Stimulated activated naive CD8-positive, alpha-beta T cell treated with anti-CD3 and anti-CD28 coated beads, Interleukin-15, amount 100 ng/mL, for 72 hours (primary cell): ENCODE results near the gene VARS1.
"Not testable (repeated sequence)": the region's sequence is repeated elsewhere in the genome, so short reads cannot be mapped to it uniquely, and the experiment has no call there.

Source experiments
- ATAC-seq: fragments of 150-1000 bp; cut with Tn5 transposase; 2 replicates; pipeline ENCODE4 v1.10.0; 2021; ENCODE audit warnings: mild to moderate bottlenecking, moderate library complexity
- DNase-seq, 2 donors: peaks; one replicate each; pipeline ENCODE4 v3.0.0; 2021 to 2022
- H3K27ac Mint-ChIP-seq, 2 donors: one replicate each; pipeline ENCODE4 v1.8.0; 2022; ENCODE audit warnings: mild to moderate bottlenecking in 2 of 2, mixed read lengths in 2 of 2, moderate library complexity in 2 of 2
- H3K27me3 Mint-ChIP-seq: one replicate; pipeline ENCODE4 v1.8.0; 2022; ENCODE audit warnings: mixed read lengths
- H3K4me1 Mint-ChIP-seq: one replicate; pipeline ENCODE4 v1.8.0; 2022; ENCODE audit warnings: mild to moderate bottlenecking, mixed read lengths
- H3K4me3 Mint-ChIP-seq, 2 donors: one replicate each; pipeline ENCODE4 v1.8.0; 2022; ENCODE audit warnings: mild to moderate bottlenecking in 2 of 2, mixed read lengths in 2 of 2, moderate library complexity in 1 of 2
- H3K9me3 Mint-ChIP-seq, 2 donors: one replicate each; pipeline ENCODE4 v1.8.0; 2022; ENCODE audit warnings: mixed read lengths in 2 of 2

VARS1 gene

GRCh38 chr6:31827286-31828079 is 31.9 kb upstream of the VARS1 start, which contains the start of gene HSPA1B:
Gene HSPA1B, plus strand, starts transcription at chr6:31827738. Its CDS starts 213 bp downstream, at chr6:31827951.
- Mint-ChIP-seq H3K27ac (peak within 1 kb of the TSS; percentile 97), H3K27me3 (no peaks in the 10 kb centered on the region), H3K4me1 (peaks cover 50% of the 10 kb centered on the region), H3K4me3 (peak within 1 kb of the TSS; percentile 89 to 90), H3K9me3 (no peaks in the 10 kb centered on the region)
- DNase-seq (peak; percentile 95 to 98), ATAC-seq (peak; percentile 89)

GRCh38 chr6:31826793-31827285 is 31.3 kb upstream of the VARS1 start:
- Mint-ChIP-seq H3K4me3 (peak overlapping the region; percentile 89 to 90), H3K27me3 (no peaks in the 10 kb centered on the region), H3K4me1 (peaks cover 55% of the 10 kb centered on the region), H3K9me3 (no peaks in the 10 kb centered on the region), H3K27ac (peak overlapping the region; percentile 97)
- DNase-seq (no peak), ATAC-seq (peak; percentile 21)

- Mint-ChIP-seq H3K9me3 (no peaks in the 10 kb centered on the region), H3K27ac (peak overlapping the region in 1 of 2 donors; percentile 86), H3K4me1 (peaks cover 59% of the 10 kb centered on the region), H3K27me3 (no peaks in the 10 kb centered on the region), H3K4me3 (peak overlapping the region in 1 of 2 donors; percentile 89)
- DNase-seq: no peak
- ATAC-seq: no peak
Measured at GRCh38 chr6:31825553-31825952, 30.0 kb upstream of the VARS1 start.

DNA sequence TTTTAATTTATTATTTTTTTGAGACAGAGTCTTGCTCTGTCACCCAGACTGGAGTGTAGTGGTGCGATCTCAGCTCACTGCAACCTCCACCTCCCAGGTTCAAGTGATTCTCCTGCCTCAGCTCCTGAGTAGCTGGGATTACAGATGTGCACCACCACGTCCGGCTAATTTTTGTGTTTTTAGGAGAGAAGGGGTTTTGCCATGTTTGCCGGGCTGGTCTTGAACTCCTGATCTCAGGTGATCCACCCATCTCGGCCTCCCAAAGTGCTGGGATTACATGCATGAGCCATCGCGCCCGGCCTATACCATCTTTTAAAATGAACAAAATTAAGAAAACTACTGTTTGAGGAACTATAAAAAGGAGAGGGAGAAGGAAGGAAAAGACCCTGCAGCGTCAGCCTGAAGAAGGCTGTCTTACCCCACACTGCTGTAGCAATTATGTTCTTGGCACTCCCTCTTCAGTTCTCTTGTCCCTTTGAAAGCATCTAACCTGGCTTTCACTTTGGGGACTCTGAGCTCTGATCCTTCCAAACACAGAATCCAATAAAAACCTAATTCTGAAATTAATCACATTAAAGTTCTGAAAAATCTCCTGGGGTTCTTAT is 28.1 kb upstream of the VARS1 start:
- peaks cover 66% of the 10 kb centered on the region for H3K4me1 Mint-ChIP-seq
- ATAC-seq, H3K4me3 Mint-ChIP-seq, H3K9me3 Mint-ChIP-seq, H3K27me3 Mint-ChIP-seq, DNase-seq, H3K27ac Mint-ChIP-seq: not testable (repeated sequence)

DNA sequence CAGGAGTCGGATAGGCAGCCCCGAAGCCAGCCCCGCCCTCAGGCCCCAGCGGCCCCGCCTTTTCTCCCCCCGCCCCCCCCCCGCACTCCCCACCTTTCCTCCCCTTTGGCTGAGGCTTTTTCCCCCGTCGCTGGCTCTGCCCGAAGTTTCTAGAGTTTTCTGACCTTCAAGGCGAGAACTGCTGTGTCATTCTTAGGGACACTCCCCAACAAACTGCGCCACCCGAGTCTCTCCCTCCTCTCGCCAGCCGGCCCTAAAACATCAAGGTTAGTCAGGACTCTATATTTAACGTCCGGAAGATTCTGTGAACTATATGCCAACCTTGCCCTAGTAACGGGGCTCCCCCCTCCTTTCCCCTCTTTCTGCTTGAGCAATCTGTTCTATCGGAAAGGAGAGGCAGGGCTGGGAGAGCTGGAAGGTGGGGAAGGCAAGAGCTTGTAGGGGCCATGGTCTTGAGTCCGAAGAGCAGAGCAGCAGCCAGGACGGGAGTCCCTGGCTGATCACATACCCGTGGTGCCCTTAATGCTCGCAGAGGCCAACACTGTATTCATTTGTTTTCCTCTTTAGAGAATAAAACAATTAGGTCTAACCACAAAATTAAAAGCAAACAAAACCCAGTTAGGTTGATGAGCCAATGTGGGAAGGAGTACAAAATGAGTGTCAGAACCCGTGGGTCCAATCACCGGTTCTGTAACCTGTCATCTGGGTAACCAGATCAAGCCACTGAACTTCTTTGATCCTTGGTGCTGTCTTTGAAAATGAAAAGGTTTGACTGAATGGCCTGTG is 26.7 kb upstream of the VARS1 start:
- ATAC-seq (peak; percentile 51), DNase-seq (peak; percentile 50 to 69)
- Mint-ChIP-seq H3K27ac (peak overlapping the region; percentile 98 to 99), H3K4me3 (peak overlapping the region; percentile 93 to 96), H3K9me3 (no peaks in the 10 kb centered on the region), H3K27me3 (no peaks in the 10 kb centered on the region), H3K4me1 (peaks cover 78% of the 10 kb centered on the region)

DNA sequence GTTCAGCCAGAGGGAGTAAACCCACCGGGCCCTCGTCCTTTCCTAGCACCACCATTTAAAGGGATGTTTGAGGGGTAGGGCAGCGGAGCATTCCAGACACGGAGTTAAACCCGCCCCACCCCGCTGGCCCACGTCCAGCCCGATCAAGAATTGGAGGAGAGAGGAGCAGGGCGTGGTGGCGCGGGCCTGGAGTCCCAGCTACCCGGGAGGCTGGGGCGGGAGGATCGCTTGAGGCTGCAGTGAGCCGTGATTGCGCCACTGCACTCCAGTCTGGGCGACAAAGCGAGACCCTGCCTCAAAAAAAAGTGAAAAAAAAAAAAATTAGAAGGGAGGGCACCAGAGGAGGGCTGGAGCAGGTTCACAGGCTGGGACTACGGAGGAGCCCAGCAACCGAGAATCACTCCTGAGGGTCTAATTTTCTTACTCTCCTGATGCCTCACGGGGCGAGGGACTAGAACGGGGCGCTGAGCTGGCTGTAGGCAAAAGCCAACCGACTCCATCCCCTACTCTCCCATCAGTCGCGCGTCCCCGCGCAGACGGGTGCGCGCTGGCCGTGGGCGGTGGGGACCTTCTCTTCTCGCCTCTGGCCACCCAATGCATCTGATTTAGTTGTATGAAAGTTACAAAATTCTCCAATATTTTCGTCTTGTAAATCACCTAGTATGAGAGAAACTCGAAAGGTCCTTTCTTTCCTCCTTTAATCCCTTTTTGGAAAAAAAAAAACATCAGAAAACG is 25.9 kb upstream of the VARS1 start:
- peak; percentile 65 to 73 for DNase-seq
- Mint-ChIP-seq H3K4me3 (peak overlapping the region; percentile 93 to 96), H3K27me3 (no peaks in the 10 kb centered on the region), H3K27ac (peak overlapping the region; percentile 98 to 99), H3K9me3 (no peaks in the 10 kb centered on the region), H3K4me1 (peaks cover 71% of the 10 kb centered on the region)
- peak; percentile 65 for ATAC-seq

DNA sequence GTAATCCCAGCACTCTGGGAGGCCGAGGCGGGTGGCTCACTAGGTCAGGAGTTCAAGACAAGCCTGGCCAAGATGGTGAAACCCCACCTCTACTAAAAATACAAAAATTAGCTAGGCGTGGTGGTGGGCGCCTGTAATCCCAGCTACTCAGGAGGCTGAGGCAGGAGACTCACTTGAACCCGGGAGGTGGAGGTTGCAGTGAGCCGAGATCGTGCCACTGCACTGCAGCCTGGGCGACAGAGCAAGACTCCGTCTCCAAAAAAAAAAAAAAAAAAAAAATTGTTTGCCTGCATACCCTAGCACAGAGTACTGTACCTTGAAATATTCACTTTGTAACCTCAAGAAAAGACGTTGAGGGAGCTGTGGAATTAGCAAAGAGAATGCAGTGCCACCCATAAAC is 24.8 kb upstream of the VARS1 start:
- peaks cover 60% of the 10 kb centered on the region for H3K4me1 Mint-ChIP-seq
- not testable (repeated sequence) for DNase-seq, H3K9me3 Mint-ChIP-seq, H3K27me3 Mint-ChIP-seq, H3K27ac Mint-ChIP-seq, ATAC-seq
- peak overlapping the region; percentile 93 to 96 for H3K4me3 Mint-ChIP-seq

DNA sequence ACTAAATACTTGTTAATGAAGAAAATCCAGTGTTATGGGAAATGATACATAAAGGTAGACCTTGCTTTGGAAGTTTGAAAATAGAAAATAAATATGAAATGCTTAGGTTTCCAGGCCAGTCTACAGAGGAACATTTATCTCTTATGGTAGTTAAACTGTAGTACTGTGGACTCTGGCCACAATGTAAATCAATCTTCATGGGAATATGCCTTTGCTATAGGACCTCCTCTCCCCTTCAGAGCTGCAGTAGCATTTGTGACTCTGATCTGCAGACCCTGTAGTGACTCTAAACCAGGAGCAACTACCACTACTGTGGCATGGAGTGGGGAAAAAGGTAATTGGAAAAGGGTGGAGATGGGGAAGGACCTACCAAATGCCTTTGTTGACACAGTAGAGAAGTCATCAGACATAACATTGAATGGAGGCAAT is 24.3 kb upstream of the VARS1 start:
- H3K4me1 Mint-ChIP-seq: peaks cover 57% of the 10 kb centered on the region
- DNase-seq: no peak
- H3K9me3 Mint-ChIP-seq: no peaks in the 10 kb centered on the region
- ATAC-seq: no peak
- H3K27ac Mint-ChIP-seq: no peak overlapping the region
- peak overlapping the region in 1 of 2 donors; percentile 9 for H3K4me3 Mint-ChIP-seq
- no peaks in the 10 kb centered on the region for H3K27me3 Mint-ChIP-seq

DNA sequence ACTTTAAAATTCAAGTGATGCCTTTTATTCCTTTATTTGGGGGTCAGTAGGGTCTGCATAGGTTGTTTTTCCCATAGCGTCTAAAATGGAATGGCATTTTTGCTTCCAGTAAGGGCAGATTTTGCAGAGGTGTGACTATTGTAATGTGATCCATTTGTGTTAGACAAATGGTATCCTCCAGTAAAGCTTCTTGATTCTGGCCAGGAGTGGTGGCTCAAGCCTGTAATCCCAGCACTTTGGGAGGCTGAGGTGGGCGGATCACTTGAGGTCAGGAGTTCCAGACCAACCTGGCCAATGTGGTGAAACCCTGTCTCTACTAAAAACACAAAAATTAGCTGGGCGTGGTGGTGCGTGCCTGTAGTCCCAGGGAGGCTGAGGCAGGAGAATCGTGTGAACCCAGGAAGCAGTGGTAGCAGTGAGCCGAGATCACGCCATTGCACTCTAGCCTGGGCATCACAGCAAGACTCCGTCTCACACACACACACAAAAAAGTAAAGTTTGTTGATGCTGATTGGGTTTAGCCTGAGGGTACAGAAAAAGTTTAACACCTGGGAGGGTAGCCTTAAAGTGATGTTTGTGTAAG is 22.5 kb upstream of the VARS1 start:
- Mint-ChIP-seq H3K27ac (peak overlapping the region; percentile 89 to 91), H3K4me3 (peak overlapping the region; percentile 85 to 91), H3K4me1 (peaks cover 59% of the 10 kb centered on the region)
- not testable (repeated sequence) for H3K27me3 Mint-ChIP-seq, ATAC-seq, H3K9me3 Mint-ChIP-seq, DNase-seq

DNA sequence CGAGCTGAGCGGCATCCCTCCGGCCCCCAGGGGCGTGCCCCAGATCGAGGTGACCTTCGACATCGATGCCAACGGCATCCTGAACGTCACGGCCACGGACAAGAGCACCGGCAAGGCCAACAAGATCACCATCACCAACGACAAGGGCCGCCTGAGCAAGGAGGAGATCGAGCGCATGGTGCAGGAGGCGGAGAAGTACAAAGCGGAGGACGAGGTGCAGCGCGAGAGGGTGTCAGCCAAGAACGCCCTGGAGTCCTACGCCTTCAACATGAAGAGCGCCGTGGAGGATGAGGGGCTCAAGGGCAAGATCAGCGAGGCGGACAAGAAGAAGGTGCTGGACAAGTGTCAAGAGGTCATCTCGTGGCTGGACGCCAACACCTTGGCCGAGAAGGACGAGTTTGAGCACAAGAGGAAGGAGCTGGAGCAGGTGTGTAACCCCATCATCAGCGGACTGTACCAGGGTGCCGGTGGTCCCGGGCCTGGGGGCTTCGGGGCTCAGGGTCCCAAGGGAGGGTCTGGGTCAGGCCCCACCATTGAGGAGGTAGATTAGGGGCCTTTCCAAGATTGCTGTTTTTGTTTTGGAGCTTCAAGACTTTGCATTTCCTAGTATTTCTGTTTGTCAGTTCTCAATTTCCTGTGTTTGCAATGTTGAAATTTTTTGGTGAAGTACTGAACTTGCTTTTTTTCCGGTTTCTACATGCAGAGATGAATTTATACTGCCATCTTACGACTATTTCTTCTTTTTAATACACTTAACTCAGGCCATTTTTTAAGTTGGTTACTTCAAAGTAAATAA is 21.8 kb upstream of the VARS1 start:
- peak overlapping the region; percentile 85 to 91 for H3K4me3 Mint-ChIP-seq
- not testable (repeated sequence) for H3K9me3 Mint-ChIP-seq, H3K27me3 Mint-ChIP-seq
- peak in 1 of 2 donors; percentile 34 for DNase-seq
- H3K27ac Mint-ChIP-seq: peak overlapping the region; percentile 89 to 91
- ATAC-seq: peak; percentile 54
- peaks cover 59% of the 10 kb centered on the region for H3K4me1 Mint-ChIP-seq

DNA sequence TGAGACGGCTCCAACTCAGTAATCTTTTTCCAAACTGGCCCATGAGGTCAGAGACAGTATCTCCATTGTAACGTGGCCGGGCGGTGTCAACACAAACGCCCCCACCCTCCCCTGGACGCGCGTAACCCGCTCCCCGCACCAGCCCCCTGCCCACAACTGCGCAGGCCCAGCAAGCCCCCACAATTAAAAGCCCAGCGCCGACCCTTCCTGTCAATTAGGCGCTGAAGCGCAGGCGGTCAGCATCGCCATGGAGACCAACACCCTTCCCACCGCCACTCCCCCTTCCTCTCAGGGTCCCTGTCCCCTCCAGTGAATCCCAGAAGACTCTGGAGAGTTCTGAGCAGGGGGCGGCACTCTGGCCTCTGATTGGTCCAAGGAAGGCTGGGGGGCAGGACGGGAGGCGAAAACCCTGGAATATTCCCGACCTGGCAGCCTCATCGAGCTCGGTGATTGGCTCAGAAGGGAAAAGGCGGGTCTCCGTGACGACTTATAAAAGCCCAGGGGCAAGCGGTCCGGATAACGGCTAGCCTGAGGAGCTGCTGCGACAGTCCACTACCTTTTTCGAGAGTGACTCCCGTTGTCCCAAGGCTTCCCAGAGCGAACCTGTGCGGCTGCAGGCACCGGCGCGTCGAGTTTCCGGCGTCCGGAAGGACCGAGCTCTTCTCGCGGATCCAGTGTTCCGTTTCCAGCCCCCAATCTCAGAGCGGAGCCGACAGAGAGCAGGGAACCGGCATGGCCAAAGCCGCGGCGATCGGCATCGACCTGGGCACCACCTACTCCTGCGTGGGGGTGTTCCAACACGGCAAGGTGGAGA is 19.7 kb upstream of the VARS1 start, which contains the start of the genes HSPA1A and HSPA1L:
HSPA1A (plus strand) TSS at position 519 of the 814 bp plus-strand sequence; CDS start at position 733, 214 bp downstream.
HSPA1L (minus strand) TSS at position 259 of the 814 bp plus-strand sequence. CDS start 3,311 bp downstream, outside the sequence.
- Mint-ChIP-seq H3K27ac (peak within 1 kb of the TSS; percentile 82 to 95), H3K27me3 (no peaks in the 10 kb centered on the region), H3K4me3 (peak within 1 kb of the TSS; percentile 96 to 98), H3K4me1 (peaks cover 48% of the 10 kb centered on the region), H3K9me3 (no peaks in the 10 kb centered on the region)
- DNase-seq (peak; percentile 57 to 65), ATAC-seq (peak; percentile 39)

DNA sequence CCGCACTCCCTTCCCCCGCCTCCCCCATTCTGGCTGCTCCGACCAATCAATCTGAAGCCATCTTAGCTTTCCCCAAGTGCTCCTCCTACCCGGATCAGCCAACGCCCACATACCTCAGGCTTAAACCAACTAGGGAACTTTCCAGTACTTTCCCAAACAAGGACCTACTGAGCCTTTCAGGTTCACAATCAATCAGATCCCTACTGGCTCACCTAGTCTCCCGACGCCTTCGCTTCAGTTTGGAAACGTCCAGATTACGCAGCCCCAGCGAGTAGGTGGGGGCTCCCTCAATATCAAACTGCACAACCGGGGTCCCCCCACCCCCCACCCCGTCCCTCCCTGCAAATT is 19.1 kb upstream of the VARS1 start:
- Mint-ChIP-seq H3K27me3 (no peaks in the 10 kb centered on the region), H3K4me3 (peak overlapping the region; percentile 96 to 98), H3K27ac (peak overlapping the region; percentile 71 to 95), H3K9me3 (no peaks in the 10 kb centered on the region), H3K4me1 (peaks cover 43% of the 10 kb centered on the region)
- ATAC-seq: peak; percentile 46
- peak in 1 of 2 donors; percentile 62 for DNase-seq

- peaks cover 37% of the 10 kb centered on the region for H3K4me1 Mint-ChIP-seq
- H3K4me3 Mint-ChIP-seq: peak overlapping the region in 1 of 2 donors; percentile 96
- no peak for DNase-seq
- H3K27me3 Mint-ChIP-seq: no peaks in the 10 kb centered on the region
- H3K27ac Mint-ChIP-seq: peak overlapping the region in 1 of 2 donors; percentile 93
- no peaks in the 10 kb centered on the region for H3K9me3 Mint-ChIP-seq
- ATAC-seq: no peak
Measured at GRCh38 chr6:31813465-31813849, 17.9 kb upstream of the VARS1 start.
